Neuronal stem cell (in vitro differentiated cells): Measurements from ENCODE around the gene STRBP.

Experiments used
- DNase-seq: peaks from one replicate; pipeline ENCODE4 v3.0.0-alpha.2; 2013; ENCODE audit warnings: low spot score
- H2AFZ ChIP-seq: one replicate; pipeline ENCODE4 v1.6.1; 2013; ENCODE audit warnings: mild to moderate bottlenecking, low read length, inconsistent platforms
- H2AK5ac ChIP-seq: 2 replicates; pipeline ENCODE4 v1.6.1; 2013; ENCODE audit warnings: low read depth, mild to moderate bottlenecking, inconsistent platforms, low read length, moderate library complexity, mixed read lengths
- H2BK120ac ChIP-seq: 2 replicates; pipeline ENCODE4 v1.6.1; 2013; ENCODE audit warnings: low read depth, mild to moderate bottlenecking, inconsistent platforms, low read length, moderate library complexity, mixed read lengths
- H2BK12ac ChIP-seq: one replicate; pipeline ENCODE4 v1.6.1; 2013; ENCODE audit warnings: low read length, inconsistent platforms
- H2BK15ac ChIP-seq: 2 replicates; pipeline ENCODE4 v1.6.1; 2013; ENCODE audit warnings: mild to moderate bottlenecking, low read length, inconsistent platforms, mixed read lengths
- H2BK5ac ChIP-seq: one replicate; pipeline ENCODE4 v1.6.1; 2013; ENCODE audit warnings: inconsistent platforms, mild to moderate bottlenecking, low read length, moderate library complexity
- H3K14ac ChIP-seq: one replicate; pipeline ENCODE4 v1.6.1; 2013; ENCODE audit warnings: low read length, inconsistent platforms
- H3K18ac ChIP-seq: 2 replicates; pipeline ENCODE4 v1.6.1; 2013; ENCODE audit warnings: low read length, inconsistent platforms
- H3K23ac ChIP-seq: 2 replicates; pipeline ENCODE4 v1.6.1; 2013; ENCODE audit warnings: low read depth, mild to moderate bottlenecking, mixed read lengths, low read length, inconsistent platforms; ENCODE audit not compliant: poor library complexity
- H3K27ac ChIP-seq: replicated peaks from 3 replicates; pipeline ENCODE4 v1.5.1; 2013; ENCODE audit warnings: low read length, inconsistent platforms
- H3K27me3 ChIP-seq, 3 experiments: 2 replicates each; pipeline ENCODE4 v1.6.1; 2013; ENCODE audit warnings: low read length in 3 of 3, mild to moderate bottlenecking in 2 of 3, inconsistent platforms in 1 of 3, low read depth in 1 of 3, mixed read lengths in 1 of 3, moderate library complexity in 1 of 3; ENCODE audit not compliant: control insufficient read depth in 3 of 3, insufficient read depth in 3 of 3
- H3K36me3 ChIP-seq, 2 donors: replicated peaks in 1 of 2; 2 replicates each; pipeline ENCODE4 v1.6.1; 2013; ENCODE audit warnings: low read length in 2 of 2; ENCODE audit not compliant: control insufficient read depth in 2 of 2, insufficient read depth in 2 of 2
- H3K4ac ChIP-seq: 2 replicates; pipeline ENCODE4 v1.6.1; 2013; ENCODE audit warnings: inconsistent platforms, mild to moderate bottlenecking, low read length, moderate library complexity
- H3K4me1 ChIP-seq, 2 donors: 1 replicate in 1 of 2; 2 replicates in 1 of 2; pipeline ENCODE4 v1.6.1; 2013; ENCODE audit warnings: low read length in 2 of 2, low read depth in 1 of 2; ENCODE audit not compliant: control insufficient read depth in 2 of 2, insufficient read depth in 1 of 2
- H3K4me2 ChIP-seq: one replicate; pipeline ENCODE4 v1.6.1; 2013; ENCODE audit warnings: mild to moderate bottlenecking, low read length, inconsistent platforms; ENCODE audit not compliant: insufficient read depth, poor library complexity, severe bottlenecking
- H3K4me3 ChIP-seq, 2 donors: 2 replicates each; pipeline ENCODE4 v1.5.1; 2013; ENCODE audit warnings: low read length in 2 of 2, mild to moderate bottlenecking in 2 of 2, inconsistent platforms in 1 of 2, moderate library complexity in 1 of 2
- H3K79me1 ChIP-seq: one replicate; pipeline ENCODE4 v1.6.1; 2013; ENCODE audit warnings: low read depth, mild to moderate bottlenecking, inconsistent platforms, low read length, moderate library complexity
- H3K9ac ChIP-seq: one replicate; pipeline ENCODE4 v1.6.1; 2013; ENCODE audit warnings: mild to moderate bottlenecking, low read depth, low read length, inconsistent platforms; ENCODE audit not compliant: poor library complexity
- H3K9me3 ChIP-seq, 2 donors: replicated peaks in 1 of 2; 2 replicates each; pipeline versions ENCODE3 to v1.6.1; 2013; ENCODE audit warnings: low read length in 2 of 2, mild to moderate bottlenecking in 2 of 2, inconsistent platforms in 1 of 2, low read depth in 1 of 2, mixed read lengths in 1 of 2, moderate library complexity in 1 of 2; ENCODE audit not compliant: control insufficient read depth in 2 of 2, insufficient read depth in 1 of 2
- H4K8ac ChIP-seq: one replicate; pipeline ENCODE4 v1.6.1; 2013; ENCODE audit warnings: low read depth, mild to moderate bottlenecking, inconsistent platforms, low read length, moderate library complexity
- H4K91ac ChIP-seq: one replicate; pipeline ENCODE4 v1.6.1; 2013; ENCODE audit warnings: low read length, low read depth, mild to moderate bottlenecking, inconsistent platforms; ENCODE audit not compliant: poor library complexity
- WGBS, 2 donors: extraction: QIAGEN DNeasy Blood & Tissue Kit; methylation state at CpG; one replicate each; pipeline ENCODE4 v1.1.7; 2013; ENCODE audit warnings: missing lambda C conversion rate in 2 of 2, mixed read lengths in 1 of 2; ENCODE audit not compliant: insufficient read length in 2 of 2, insufficient replicate concordance in 1 of 2; ENCODE audit errors: extremely low coverage in 2 of 2; 5-methylcytosine and 5-hydroxymethylcytosine counted together

Gene STRBP

DNA sequence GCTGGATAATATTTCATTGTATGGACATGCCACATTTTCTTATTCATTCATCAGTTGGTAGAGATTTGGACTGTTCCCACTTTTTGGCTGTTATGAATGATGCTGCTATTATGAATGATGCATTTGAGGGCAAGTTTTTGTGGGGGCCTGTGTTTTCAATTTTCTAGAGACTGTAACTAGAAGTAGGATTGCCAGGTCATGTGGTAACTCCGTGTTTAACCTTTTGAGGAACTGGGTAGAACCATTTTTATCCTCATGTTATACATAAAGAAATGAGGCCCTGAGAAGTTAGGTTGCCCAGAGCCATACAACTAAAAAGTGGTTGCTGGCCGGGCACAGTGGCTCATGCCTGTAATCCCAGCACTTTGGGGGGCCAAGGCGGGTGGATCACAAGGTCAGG is 22.4 kb upstream of the STRBP start:
- no peak overlapping the region for H3K27ac ChIP-seq

DNA sequence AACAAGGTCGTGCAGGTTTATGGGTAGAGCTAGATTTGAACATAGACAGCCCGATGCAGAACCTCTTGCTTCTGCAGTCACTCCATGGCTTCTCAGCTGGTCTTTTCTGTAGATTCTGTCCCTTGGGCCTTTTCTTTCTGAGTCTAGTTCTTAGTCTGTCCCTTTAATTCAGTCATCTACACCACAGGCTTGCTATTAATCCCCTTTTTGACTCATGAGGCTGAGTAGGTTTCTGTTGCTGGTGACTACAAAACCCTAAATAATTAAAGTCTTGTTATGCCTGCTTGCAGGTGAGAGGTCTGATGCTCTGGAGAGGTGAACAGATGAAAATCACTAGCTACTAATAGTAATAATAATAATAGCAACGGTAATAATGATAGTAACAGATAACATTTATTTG is 19.3 kb upstream of the STRBP start:
- Histone ChIP-seq H3K27ac (no peak overlapping the region), H2BK15ac (no peak overlapping the region), H2AFZ (no peak overlapping the region), H3K4me2 (no peak overlapping the region), H2BK12ac (no peak overlapping the region), H2AK5ac (no peak overlapping the region), H3K79me1 (no peaks in the 10 kb centered on the region), H3K36me3 (no peaks in the 10 kb centered on the region), H3K9me3 (no peaks in the 10 kb centered on the region), H3K4ac (no peak overlapping the region), H3K23ac (no peak overlapping the region), H3K9ac (no peak overlapping the region), H4K8ac (no peak overlapping the region), H3K18ac (no peak overlapping the region), H2BK120ac (no peak overlapping the region), H3K27me3 (peaks cover 0 to 5% (median 0%) of the 10 kb centered on the region in 3 experiments), H2BK5ac (no peak overlapping the region), H3K4me3 (no peak overlapping the region), H3K14ac (no peak overlapping the region), H3K4me1 (peaks cover 0 to 2% of the 10 kb centered on the region in 2 donors), H4K91ac (no peak overlapping the region)
- WGBS, 2 donors = no CpG with 5 or more reads among the region's 3 CpGs
- DNase-seq = no peak

More for the DNA sequence above, 22.4 kb upstream of the STRBP start:
- H4K91ac ChIP-seq = no peak overlapping the region
- no peak overlapping the region for H3K4me2 ChIP-seq
- H4K8ac ChIP-seq = no peak overlapping the region
- no peak overlapping the region for H3K4ac ChIP-seq
- H2BK12ac ChIP-seq = no peak overlapping the region
- H2AFZ ChIP-seq = no peak overlapping the region
- no peak overlapping the region for H3K23ac ChIP-seq
- H3K14ac ChIP-seq = no peak overlapping the region
- no peak overlapping the region for H2BK5ac ChIP-seq
- H2BK15ac ChIP-seq = no peak overlapping the region
- WGBS, 2 donors = no CpG with 5 or more reads among the region's 3 CpGs
- H3K27me3 ChIP-seq = peaks cover 0 to 5% (median 0%) of the 10 kb centered on the region in 3 experiments
- H3K79me1 ChIP-seq = no peaks in the 10 kb centered on the region
- no peak overlapping the region for H3K9ac ChIP-seq
- no peak overlapping the region for H2BK120ac ChIP-seq
- no peak for DNase-seq
- no peak overlapping the region for H3K18ac ChIP-seq
- H3K4me3 ChIP-seq = no peak overlapping the region
- H3K9me3 ChIP-seq = no peaks in the 10 kb centered on the region
- H2AK5ac ChIP-seq = no peak overlapping the region
- H3K36me3 ChIP-seq = no peaks in the 10 kb centered on the region
- peaks cover 2% of the 10 kb centered on the region in 2 donors for H3K4me1 ChIP-seq

DNA sequence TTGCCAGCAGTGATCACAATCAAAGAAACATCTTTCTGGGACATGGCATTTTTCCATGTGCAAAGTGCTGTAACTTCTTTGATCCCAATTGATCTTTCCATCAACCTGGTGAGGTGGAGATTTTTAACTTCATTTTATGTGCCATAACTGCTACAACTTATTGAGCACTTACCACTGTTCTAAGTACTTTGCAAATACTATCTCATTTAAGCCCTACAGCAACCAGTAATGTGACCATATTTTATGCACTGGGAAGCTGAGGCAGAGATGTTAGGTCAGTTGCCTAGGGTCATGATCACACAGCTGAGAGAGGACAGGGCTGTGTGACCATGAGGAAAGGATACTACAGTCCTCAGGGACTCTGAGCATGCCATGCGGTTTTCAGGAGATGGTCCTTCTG is 17.9 kb upstream of the STRBP start:
- Histone ChIP-seq H3K4me3 (no peak overlapping the region), H3K9me3 (no peaks in the 10 kb centered on the region), H3K79me1 (no peaks in the 10 kb centered on the region), H2BK15ac (no peak overlapping the region), H3K23ac (no peak overlapping the region), H2AK5ac (no peak overlapping the region), H2AFZ (no peak overlapping the region), H2BK120ac (no peak overlapping the region), H3K9ac (no peak overlapping the region), H4K8ac (no peak overlapping the region), H3K4me1 (peaks cover 0 to 2% of the 10 kb centered on the region in 2 donors), H4K91ac (no peak overlapping the region), H3K36me3 (no peaks in the 10 kb centered on the region), H3K14ac (no peak overlapping the region), H3K4ac (no peak overlapping the region), H2BK5ac (no peak overlapping the region), H3K18ac (no peak overlapping the region), H3K4me2 (no peak overlapping the region), H3K27ac (no peak overlapping the region), H2BK12ac (no peak overlapping the region), H3K27me3 (peaks cover 0 to 12% (median 0%) of the 10 kb centered on the region in 3 experiments)
- no CpG with 5 or more reads among the region's 1 CpG for WGBS, 2 donors
- DNase-seq = no peak

DNA sequence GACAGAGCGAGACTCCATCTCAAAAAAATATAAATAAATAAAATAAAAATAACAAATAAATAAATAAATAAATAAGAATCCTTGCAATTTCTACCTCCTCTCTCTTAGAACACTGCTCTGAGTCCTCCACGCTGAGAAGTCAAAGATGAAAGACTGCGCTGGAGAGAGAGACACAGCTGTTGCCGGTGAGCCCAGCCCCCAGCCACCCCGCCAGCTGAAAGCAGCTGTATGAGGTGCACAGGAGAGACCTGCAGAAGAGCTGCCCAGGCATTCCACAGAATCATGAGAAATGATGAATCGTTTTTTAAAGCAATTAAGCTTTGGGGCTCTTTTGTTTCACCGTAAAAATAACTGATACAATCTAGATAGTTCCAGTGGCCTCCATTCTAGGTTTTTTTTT is 16.3 kb upstream of the STRBP start:
- no peak overlapping the region for H2BK120ac ChIP-seq
- no peak overlapping the region for H3K23ac ChIP-seq
- no peak overlapping the region for H3K14ac ChIP-seq
- H3K4me3 ChIP-seq = no peak overlapping the region
- no CpG with 5 or more reads among the region's 7 CpGs for WGBS, 2 donors
- H3K18ac ChIP-seq = no peak overlapping the region
- no peaks in the 10 kb centered on the region for H3K9me3 ChIP-seq
- no peak overlapping the region for H4K8ac ChIP-seq
- no peak overlapping the region for H2BK5ac ChIP-seq
- H2AK5ac ChIP-seq = no peak overlapping the region
- no peaks in the 10 kb centered on the region for H3K79me1 ChIP-seq
- no peak overlapping the region for H4K91ac ChIP-seq
- DNase-seq = no peak
- no peak overlapping the region for H3K4me2 ChIP-seq
- no peak overlapping the region for H3K9ac ChIP-seq
- no peak overlapping the region for H2BK12ac ChIP-seq
- H3K4me1 ChIP-seq = peaks cover 0 to 2% of the 10 kb centered on the region in 2 donors
- no peak overlapping the region for H2AFZ ChIP-seq
- H3K36me3 ChIP-seq = no peaks in the 10 kb centered on the region
- H3K4ac ChIP-seq = no peak overlapping the region
- H3K27me3 ChIP-seq = peaks cover 0 to 12% (median 0%) of the 10 kb centered on the region in 3 experiments
- H2BK15ac ChIP-seq = no peak overlapping the region
- no peak overlapping the region for H3K27ac ChIP-seq
